ENCODE data around the gene MAML2. TPM values are rescaled to one million over a fixed set of nuclear protein-coding genes. Genes with fewer than 3 reads are reported as not detected.

Gene MAML2
- total and polyA plus RNA-seq, 2 of the 8 experiments (the other 6 are each of a cell fraction or from before 2014, with no cell fraction given) = 3.8 to 6.6 TPM

DNA sequence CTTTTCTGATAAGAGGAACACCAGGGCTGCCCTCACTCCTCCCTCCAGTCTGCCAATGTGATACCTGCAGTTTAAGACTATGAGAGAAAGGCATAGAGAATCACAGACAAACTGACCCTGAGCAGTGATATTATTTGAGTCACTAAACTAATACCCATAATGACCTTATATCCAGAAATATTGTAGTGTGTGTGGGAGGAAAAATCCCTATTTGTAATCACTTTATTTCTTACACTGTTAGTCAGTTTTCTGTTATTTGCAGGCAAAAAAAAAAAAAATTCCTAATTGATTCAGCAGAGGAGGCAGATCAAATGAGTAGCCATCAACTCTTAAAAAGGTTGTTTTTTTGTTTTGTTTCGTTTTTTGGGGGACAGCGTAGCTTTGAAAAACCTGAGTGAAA is 82.5 kb downstream of the MAML2 start:
- no peak overlapping the region for H2AFZ ChIP-seq (ENCODE audit: low read length)
- no peak overlapping the region for H4K91ac ChIP-seq (replicated peaks; ENCODE audit: insufficient read length, low read length)
- no peaks in the 10 kb centered on the region for H3K9me3 ChIP-seq (ENCODE audit: insufficient read depth in 2 of 2, low read depth in 1 of 2, low read length in 1 of 2)
- H2BK5ac ChIP-seq (ENCODE audit: low read depth, low read length) = no peak overlapping the region
- no peaks in the 10 kb centered on the region for H3K23me2 ChIP-seq (ENCODE audit: low read depth, low read length)
- ChIA-PET CTCF (ENCODE audit: partially characterized antibody) (interaction anchor here (0.6 to 1.1 kb wide), 3 partner anchors 15 to 139 kb away, joined by 3 to 5 read pairs (median 4); partner anchors contain the start of gene MAML2), POLR2A (ENCODE audit: partially characterized antibody) (interaction anchor here (0.6 to 1.2 kb wide), 2 partner anchors 50 to 107 kb away, joined by 3 to 4 read pairs; no protein-coding TSS in a partner anchor)
- H3K79me1 ChIP-seq (ENCODE audit: low read depth, low read length) = no peaks in the 10 kb centered on the region
- no peaks in the 10 kb centered on the region for H3K79me2 ChIP-seq (ENCODE audit: control insufficient read depth in 1 of 2, insufficient read depth in 2 of 2, low read length in 2 of 2)
- H3K4me1 ChIP-seq (replicated peaks in 1 of 4; ENCODE audit: control insufficient read depth in 3 of 4, insufficient read depth in 4 of 4, low read length in 3 of 4) = peaks cover 0 to 2% (median 0%) of the 10 kb centered on the region in 4 experiments; a peak in 1 of 7 replicates
- no peak overlapping the region for H4K8ac ChIP-seq (ENCODE audit: extremely low read depth, insufficient read depth, low read length)
- H3K18ac ChIP-seq (ENCODE audit: extremely low read depth, low read length) = no peak overlapping the region
- 93% methylated on average over 2 of the region's 2 CpGs; no CpG with 5 or more reads in 1 of the 2 experiments for WGBS, 2 experiments (ENCODE audit: extremely low coverage in 1 of 2, insufficient coverage in 1 of 2, insufficient read length in 1 of 2, insufficient replicate concordance in 2 of 2, low coverage in 1 of 2, low lambda C conversion rate in 2 of 2, missing lambda C conversion rate in 1 of 2)
- H4K20me1 ChIP-seq (replicated peaks in 1 of 2; ENCODE audit: control insufficient read depth in 1 of 2, insufficient read depth in 2 of 2, low read length in 2 of 2) = no peaks in the 10 kb centered on the region
- TF ChIP-seq CREB1 (IDR thresholded peaks at IDR 0.05) = no peak
- TF ChIP-seq NRF1 (IDR thresholded peaks at IDR 0.05; ENCODE audit: low read depth, low read length) = no peak
- no peak for TF ChIP-seq KDM1A (IDR thresholded peaks at IDR 0.05; ENCODE audit: borderline replicate concordance, low read length)
- TF ChIP-seq ZNF274 (IDR thresholded peaks at IDR 0.05; ENCODE audit: borderline replicate concordance, extremely low read depth, low read length) = no peak
- TF ChIP-seq SAP30 (IDR thresholded peaks at IDR 0.05; ENCODE audit: insufficient read depth, insufficient replicate concordance, low read length) = no peak
- no peak for TF ChIP-seq TAF1 (IDR thresholded peaks at IDR 0.05; ENCODE audit: low read depth, low read length)
- TF ChIP-seq EP300 (IDR thresholded peaks at IDR 0.05; ENCODE audit: borderline replicate concordance in 1 of 2, low read depth in 2 of 2, low read length in 2 of 2) = no peak
- TF ChIP-seq SRF (IDR thresholded peaks at IDR 0.05; ENCODE audit: low read depth, low read length) = no peak
- TF ChIP-seq SP4 (IDR thresholded peaks at IDR 0.05; ENCODE audit: low read length) = no peak
- TF ChIP-seq SIN3A (conservative IDR thresholded peaks at IDR 0.05 in 1 of 2, IDR thresholded peaks at IDR 0.05 in 1 of 2; ENCODE audit: low read depth in 1 of 2, low read length in 2 of 2) = no peak
- no peak for TF ChIP-seq RBBP5 (IDR thresholded peaks at IDR 0.05; ENCODE audit: borderline replicate concordance, low read depth, low read length)
- no peak for TF ChIP-seq HDAC6 (IDR thresholded peaks at IDR 0.05; ENCODE audit: low read depth, low read length)
- H3K14ac ChIP-seq (ENCODE audit: insufficient read length) = no peak overlapping the region
- H2BK12ac ChIP-seq (ENCODE audit: low read depth, low read length) = no peak overlapping the region
- H4K5ac ChIP-seq (ENCODE audit: insufficient read length, low read depth, low read length) = no peak overlapping the region
- no peaks in the 10 kb centered on the region for H3K36me3 ChIP-seq (ENCODE audit: control insufficient read depth in 2 of 4, insufficient read depth in 4 of 4, low read length in 3 of 4)
- H3K4me2 ChIP-seq (ENCODE audit: insufficient read depth in 1 of 2, low read depth in 2 of 2, low read length in 2 of 2) = no peak overlapping the region
- H2BK15ac ChIP-seq (ENCODE audit: low read length) = no peak overlapping the region
- no peak overlapping the region for H3K23ac ChIP-seq (ENCODE audit: insufficient read length)
- no peak overlapping the region for H3K56ac ChIP-seq (replicated peaks; ENCODE audit: insufficient read length, low read depth, low read length)
- H3K27ac ChIP-seq (ENCODE audit: low read depth, low read length) = no peak overlapping the region
- H3K4me3 ChIP-seq (ENCODE audit: extremely low read depth in 1 of 4, insufficient read depth in 2 of 4, low read depth in 3 of 4, low read length in 4 of 4) = no peak overlapping the region
- H3K9ac ChIP-seq (replicated peaks in 1 of 4; ENCODE audit: extremely low read depth in 1 of 4, low read depth in 3 of 4, low read length in 3 of 4) = no peak overlapping the region
- no peak overlapping the region for H2BK120ac ChIP-seq (replicated peaks; ENCODE audit: low read depth, low read length)
- no peak overlapping the region for H3K4ac ChIP-seq (replicated peaks; ENCODE audit: insufficient read length, low read depth, low read length)
- no peaks in the 10 kb centered on the region for H3K27me3 ChIP-seq (replicated peaks in 1 of 4; ENCODE audit: control insufficient read depth in 3 of 4, extremely low read depth in 1 of 4, insufficient read depth in 3 of 4, low read length in 3 of 4)
- no peak for FAIRE-seq
- H2AK5ac ChIP-seq (ENCODE audit: low read depth, low read length) = no peak overlapping the region
- DNase-seq (ENCODE audit: low read depth in 1 of 2, low spot score in 2 of 2) = no peak
- H2BK20ac ChIP-seq (ENCODE audit: low read length) = no peak overlapping the region
